GDM1 (cell line): ENCODE measurements around the gene NUP153.
"Not testable (repeated sequence)": the region's sequence is repeated elsewhere in the genome, so short reads cannot be mapped to it uniquely, and the experiment has no call there.

ENCODE experiments used
- DNase-seq: peaks from one replicate; lab custom pipeline; 2025; lab: John Stamatoyannopoulos, UW

The NUP153 gene

DNA sequence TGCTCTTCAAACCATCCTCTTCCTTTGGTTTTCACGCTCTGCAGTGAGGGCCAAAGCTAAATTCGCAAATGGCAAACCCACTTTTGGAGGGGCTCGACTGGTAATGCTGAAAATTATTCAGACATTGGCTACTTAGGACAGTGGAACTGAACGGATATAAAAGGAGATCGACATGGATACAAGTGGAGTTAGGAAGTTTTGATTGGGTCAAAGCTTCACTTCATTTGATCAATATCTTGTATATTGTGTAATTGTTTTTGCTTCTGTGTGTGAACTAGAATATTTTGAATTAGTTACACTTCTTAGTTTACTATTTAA, 105.4 kb downstream of the NUP153 start:
- DNase-seq, result no peak

DNA sequence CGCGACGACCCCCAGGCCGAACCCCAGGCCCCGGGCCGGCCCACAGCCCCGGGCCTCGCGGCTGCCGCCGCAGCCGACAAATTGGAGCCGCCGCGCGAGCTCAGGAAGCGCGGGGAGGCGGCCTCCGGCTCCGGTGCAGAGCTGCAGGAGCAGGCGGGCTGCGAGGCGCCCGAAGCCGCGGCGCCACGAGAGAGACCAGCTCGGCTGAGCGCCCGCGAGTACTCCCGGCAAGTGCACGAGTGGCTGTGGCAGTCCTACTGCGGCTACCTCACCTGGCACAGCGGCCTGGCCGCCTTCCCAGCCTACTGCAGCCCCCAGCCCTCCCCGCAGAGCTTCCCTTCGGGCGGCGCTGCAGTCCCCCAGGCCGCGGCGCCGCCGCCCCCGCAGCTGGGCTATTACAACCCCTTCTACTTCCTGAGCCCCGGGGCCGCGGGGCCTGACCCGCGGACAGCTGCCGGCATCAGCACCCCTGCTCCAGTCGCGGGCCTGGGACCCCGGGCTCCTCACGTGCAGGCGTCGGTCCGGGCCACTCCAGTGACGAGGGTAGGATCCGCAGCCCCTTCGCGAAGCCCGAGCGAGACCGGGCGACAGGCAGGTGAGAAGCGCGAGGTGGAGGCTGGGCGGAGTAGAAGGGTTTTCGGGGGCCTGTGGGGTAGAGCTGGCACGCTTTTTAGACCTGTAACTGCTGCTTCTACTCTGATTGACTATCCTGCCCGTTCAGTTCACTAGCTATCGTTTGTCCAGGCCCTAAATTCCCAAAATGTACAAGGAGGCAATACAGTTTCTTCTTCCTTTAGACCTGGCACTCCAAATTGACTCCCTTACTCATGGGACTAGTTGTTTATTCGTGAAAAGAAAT, 106.0 kb downstream of the NUP153 start:
- DNase-seq, result peak; percentile 44

DNA sequence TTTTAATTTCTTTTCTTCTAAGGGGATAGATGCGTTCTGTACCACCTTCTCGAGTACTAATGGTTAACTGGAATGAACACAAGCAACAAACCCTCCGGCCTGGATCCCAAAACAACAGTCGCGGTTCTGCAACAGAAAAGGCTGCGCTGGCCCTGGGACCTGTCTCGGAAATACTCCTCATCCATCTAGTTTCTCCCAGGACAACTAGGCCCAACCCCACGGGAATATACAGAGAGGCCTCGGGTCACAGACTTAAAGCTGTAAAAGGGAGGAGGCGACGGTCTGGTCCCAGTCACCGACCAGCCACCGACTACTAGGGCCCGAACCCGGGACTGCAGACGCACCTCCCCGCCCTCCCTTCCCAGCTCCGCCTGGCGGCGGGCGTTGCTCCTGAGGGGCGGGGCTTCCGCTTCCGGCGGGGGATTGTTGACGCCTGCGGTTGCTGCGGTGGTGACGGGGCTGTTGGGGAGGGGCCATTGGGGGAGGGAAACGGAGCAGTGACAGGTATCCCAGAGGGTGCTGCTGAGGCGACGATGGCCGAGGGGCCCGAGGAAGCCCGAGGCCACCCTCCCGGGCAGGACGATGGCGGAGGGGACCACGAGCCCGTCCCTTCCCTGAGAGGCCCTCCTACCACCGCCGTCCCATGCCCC, 106.7 kb downstream of the NUP153 start, which contains the start of gene FAM8A1:
Gene FAM8A1 (plus strand): TSS at position 426 of the 650 bp plus-strand sequence. CDS start 108 bp downstream, at position 534.
- peak; percentile 88 for DNase-seq

DNA sequence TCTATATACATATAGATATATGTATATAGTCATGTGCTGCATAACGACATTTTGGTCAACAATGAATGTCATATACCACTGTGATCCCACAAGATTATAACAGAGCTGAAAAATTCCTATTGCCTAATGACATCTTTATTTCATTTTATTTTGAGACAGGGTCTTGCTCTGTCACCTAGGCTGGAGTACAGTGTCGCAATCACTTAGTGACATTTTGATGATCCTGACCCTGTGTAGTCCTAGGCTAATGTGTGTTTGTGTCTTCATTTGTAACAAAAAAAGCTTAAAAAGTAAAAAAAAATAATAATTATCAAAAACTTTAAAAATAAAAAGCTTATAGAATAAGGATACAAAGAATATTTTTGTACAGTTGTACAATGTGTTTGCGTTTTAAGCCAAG, 110.6 kb downstream of the NUP153 start:
- no peak for DNase-seq

DNA sequence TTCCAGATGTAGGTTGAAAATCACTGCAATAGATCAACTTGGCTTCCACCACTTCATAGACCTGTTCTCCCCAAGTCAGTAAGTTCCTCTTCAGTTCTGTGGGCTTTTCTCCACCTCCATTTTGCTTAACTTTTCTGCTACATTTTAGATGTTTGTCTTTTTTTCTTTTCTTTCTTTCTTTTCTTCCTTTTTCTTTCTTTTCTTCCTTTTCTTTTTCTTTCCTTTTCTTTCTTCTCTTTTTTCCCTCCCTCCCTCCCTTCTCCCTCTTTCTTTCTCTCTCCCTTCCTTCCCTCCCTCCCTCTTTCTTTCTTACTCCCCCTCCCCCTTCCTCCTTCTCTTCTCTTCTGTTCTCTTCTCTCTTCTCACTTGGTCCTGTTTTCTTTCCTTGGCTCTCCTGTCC, 113.5 kb downstream of the NUP153 start:
- DNase-seq, result no peak

DNA sequence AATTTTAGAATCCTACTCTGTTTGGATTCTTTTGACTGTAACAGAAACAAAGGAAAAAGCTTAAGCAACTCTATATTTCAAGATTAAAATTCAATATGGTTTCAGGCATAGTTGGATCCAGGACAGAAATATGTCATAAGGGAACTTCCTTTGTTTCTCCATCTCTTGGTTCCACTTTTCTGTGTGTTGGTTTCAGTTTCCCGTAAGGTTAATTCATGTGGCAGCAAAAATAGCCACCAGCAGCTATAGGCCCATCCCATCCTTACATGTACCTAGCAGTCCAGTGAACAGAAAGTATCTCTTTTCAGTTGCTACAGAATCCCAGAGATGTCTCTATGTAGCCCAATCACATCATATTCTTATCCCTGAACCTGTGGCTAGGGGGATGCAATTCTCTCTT, 115.4 kb downstream of the NUP153 start:
- DNase-seq, result no peak

DNA sequence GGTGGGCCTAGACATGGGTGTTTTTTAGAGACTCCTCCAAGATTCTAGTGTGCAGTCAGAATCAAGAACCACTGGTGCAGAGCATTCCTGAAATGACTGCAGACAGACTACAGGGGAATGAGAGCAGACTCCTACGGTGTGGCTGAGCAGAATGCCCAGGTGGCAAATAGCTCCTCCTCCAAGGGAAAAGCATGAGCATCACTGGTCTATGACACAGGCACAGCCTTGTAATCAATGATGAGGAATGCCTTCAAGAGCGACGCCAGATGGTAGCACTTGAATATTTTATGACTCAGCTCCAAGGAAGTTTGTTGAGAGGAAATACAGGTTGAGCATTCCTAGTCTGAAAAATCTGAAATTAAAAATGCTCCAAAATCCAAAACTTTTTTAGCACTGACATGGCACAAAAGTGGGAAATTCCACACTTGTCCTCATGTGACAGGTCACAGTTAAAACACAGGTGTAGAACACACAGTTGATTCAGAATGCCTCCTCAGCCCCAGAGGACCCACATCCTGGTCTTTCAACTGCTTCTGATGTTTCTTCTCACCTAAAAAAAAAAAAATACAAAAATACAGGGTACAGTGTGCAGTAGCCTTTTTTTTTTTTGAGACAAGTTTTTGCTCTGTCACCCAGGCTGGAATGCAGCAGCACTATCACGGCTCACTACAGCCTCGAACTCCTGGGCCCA, 117.2 kb downstream of the NUP153 start:
- no peak for DNase-seq

DNA sequence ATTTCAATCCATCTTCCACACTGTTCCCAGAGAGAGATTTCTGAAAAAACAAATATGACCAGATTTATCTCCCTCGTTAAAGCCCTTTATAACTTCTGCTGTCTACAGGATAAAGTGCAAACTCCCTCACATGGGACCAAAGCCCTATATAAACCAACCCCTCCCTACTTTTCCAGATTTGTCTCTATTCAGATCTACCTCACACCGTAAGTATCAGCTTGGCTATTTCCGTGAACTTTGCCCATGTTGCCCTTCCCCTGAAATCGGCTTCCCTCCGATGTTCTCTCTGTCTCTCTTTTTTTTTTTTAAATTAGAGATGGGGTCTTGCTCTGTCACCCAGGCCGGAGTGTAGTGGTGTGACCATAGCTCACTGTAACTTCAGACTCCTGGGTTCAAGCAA, 118.7 kb downstream of the NUP153 start:
- no peak for DNase-seq

DNA sequence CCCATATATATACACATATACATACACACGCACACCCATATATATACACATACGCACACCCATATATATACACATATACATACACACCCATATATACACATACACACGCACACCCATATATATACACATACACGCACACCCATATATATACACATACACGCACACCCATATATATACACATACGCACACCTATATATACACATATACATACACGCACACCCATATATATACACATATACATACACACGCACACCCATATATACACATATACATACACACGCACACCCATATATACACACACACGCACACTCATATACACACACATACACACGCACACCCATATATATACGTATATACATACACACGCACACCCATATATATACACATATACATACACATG, 120.1 kb downstream of the NUP153 start:
- DNase-seq, result not testable (repeated sequence)

DNA sequence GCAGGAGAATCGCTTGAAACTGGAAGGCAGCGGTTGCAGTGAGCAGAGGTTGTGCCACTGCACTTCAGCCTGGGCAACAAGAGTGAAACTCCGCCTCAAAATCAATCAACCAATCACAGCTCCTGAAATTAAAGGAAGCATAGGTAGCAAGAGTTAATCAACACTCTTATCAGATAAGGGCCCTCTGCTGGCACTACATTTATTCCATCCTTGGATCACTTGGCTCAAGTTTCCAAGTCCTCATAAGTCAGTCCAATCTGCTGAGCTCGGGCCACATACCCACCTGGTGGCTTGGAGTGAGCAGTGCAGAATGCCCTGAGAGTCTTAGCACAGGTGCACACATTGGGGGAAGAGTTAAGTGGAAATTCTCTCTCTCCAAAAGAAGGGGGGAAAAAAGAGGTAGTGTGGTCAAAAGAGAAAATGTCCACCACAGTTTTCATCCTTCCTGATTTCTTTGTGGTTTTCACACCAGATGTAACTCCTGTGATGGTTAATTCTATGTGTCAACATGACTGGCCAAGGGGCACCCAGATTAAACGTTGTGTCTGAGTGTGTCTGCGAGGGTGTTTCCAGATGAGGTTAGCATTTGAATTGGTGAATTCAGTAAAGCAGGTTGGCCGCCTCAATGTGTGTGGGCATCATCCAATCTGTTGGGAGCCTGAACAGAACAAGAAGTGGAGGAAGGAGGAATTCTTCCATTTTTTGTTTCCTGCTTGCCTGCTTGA, 120.8 kb downstream of the NUP153 start:
- no peak for DNase-seq

DNA sequence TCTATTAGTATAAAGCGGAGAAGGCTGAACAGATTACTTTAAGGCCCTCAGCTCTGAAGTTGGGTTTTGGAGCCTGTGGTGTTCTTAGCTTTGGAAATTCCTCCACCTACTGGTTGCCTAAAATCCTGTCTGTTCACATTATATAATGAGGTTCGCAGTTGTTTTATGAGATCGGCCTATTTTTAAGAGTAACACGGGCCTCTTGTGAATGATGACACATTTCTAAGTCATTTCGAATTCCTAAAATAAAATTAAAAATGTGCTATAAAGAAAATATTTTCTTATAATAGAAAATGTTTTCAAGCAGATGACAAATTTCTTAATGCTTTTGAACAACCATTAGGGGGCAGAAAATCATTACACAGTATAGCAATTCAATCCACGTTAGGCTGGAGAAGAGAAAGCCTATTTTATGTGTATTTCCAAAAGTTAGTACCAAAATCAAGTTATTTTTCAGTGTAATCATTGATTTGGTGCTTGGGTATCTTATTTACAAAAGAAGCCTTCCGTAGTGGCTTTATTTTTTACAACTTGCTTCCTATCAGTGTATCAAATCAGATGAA, 122.4 kb downstream of the NUP153 start:
- no peak for DNase-seq

DNA sequence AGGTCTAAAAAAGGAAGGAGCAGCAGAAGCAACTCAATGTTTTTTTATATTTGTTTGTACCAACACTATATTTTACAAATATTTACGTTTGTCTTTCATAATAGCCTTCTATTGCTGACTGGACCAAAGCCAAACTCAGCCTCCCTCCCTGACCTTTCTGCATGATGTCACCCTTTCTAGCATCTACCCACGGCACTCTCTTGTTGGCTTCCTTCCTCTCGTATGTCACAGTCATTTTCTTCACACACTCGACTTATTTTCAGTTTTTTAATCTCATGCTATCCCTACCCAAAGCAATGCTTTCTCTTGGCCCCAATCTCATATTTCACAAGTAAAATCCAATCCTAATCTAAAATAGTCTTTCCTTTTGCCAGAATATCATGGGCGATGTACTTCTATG, 122.9 kb downstream of the NUP153 start:
- DNase-seq, result no peak

DNA sequence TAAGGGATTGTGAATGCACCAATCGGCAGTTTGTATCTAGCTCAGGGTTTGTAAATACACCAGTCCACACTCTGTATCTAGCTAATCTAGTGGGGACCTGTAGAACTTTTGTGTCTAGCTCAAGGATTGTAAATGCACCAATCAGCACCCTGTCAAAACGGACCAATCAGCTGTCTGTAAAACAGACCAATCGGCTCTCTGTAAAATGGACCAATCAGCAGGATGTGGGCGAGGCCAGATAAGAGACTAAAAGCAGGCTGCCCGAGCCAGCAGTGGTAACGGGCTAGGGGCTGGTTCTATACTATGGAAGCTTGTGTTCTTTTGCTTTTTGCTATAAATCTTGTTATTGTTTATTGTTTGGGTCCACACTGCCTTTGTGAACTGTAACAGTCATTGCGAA, 125.4 kb downstream of the NUP153 start:
- DNase-seq, result not testable (repeated sequence)

DNA sequence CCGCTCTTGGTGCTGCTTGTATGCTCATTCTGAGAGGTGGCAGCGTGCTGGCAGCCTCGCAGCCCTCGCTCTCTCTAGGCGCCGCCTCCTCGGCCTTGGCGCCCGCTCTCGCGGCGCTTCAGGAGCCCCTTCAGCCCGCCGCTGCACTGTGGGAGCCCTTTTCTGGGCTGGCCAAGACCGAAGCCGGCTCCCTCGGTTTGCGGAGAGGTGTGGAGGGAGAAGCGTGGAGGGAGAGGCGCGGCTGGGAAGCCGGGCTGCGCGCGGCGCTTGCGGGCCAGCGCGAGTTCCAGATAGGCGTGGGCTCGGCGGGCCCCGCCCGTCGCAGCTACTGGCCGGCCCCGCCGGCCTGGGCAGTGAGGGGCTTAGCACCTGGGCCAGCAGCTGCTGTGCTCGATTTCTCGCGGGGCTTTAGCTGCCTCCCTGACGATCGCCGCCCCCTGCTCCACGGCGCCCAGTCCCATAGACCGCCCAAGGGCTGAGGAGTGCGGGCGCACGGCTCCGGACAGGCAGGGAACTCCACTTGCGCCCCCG, 126.1 kb downstream of the NUP153 start:
- no peak for DNase-seq

DNA sequence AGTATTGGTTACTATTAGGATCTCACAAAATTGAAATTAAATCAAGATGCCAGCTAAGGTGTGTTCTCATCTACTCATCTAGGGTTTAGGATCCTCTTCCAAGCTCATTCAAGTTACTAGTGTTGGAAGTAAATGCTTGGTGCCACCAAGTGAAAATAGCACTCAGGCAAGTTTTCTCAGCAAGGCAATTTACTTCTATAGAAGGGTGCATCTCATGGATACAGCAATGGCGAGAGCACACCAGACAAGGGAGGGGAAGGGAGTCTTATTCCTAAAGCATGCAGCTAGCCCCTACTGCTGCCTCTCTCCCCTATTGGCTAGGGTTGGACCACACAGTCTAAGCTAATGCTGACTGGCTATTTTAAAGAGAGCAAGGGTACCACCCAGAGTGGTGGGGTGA, 129.7 kb downstream of the NUP153 start:
- no peak for DNase-seq

DNA sequence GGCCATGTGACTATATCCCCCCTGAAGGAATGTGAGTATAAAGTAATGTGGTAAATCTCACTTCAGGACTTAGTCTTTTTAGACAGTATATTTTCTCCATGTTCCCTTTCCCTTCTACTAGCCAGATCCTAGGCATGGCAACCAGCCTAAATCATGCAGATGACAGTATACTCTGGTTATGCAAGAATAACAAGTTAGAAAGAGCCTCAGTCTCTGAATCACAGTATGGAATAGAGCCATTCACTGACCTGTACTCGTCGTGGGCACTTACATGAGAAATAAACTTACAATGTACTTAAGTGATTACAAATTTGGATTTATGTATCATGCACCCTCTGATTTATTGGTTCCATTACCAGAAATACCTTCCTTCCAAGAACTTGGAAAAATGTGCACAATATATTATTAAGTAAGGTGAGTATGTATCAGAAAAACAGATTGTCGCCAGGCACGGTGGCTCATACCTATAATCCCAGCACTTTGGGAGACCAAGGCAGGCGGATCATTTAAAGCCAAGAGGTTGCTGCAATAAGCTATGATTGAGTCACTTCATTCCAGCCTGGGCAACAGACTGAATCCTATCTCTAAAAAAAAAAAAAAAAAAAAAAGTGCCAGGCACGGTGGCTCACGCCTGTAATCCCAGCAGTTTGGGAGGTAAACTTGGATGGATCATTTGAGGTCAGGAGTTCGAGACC, 131.7 kb downstream of the NUP153 start:
- no peak for DNase-seq

DNA sequence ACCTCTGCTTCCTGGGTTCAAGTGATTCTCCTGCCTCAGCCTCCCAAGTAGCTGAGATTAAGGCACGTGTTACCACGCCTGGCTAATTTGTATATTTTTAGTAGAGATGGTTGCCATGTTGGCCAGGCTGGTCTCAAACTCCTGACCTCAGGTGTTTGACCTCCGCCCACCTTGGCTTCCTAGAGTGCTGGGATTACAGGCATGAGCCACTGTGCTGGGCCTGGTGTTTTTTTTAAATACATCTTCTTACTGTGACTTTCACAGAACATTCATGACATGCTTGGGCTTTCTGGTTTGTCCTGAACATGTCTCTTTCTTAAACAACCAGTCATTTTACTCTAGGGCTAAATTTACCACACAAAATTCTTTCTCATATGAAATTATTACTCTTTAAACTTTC, 141.3 kb downstream of the NUP153 start:
- no peak for DNase-seq
